Measurements from ENCODE around the gene CFAP46.
"Not testable (repeated sequence)": the region's sequence is repeated elsewhere in the genome, so short reads cannot be mapped to it uniquely, and the experiment has no call there.

Gene CFAP46

GRCh38 chr10:132979491-132980425 lies 37.4 kb upstream of the CFAP46 start:
- no peak for DNase-seq

- no peak for DNase-seq
Measured at GRCh38 chr10:132978542-132978941, 36.2 kb upstream of the CFAP46 start.

- no peak for DNase-seq
Measured at GRCh38 chr10:132977807-132978206, 35.4 kb upstream of the CFAP46 start.

GRCh38 chr10:132977076-132977475 lies 34.7 kb upstream of the CFAP46 start:
- DNase-seq, result no peak

- DNase-seq, result no peak
Measured at GRCh38 chr10:132975831-132976682, 33.7 kb upstream of the CFAP46 start.

GRCh38 chr10:132974886-132975830 lies 32.8 kb upstream of the CFAP46 start:
- no peak for DNase-seq

GRCh38 chr10:132974249-132974796 lies 32.0 kb upstream of the CFAP46 start:
- DNase-seq, result no peak

GRCh38 chr10:132973903-132974241 lies 31.5 kb upstream of the CFAP46 start:
- DNase-seq, result no peak

GRCh38 chr10:132972986-132973902 lies 30.9 kb upstream of the CFAP46 start:
- DNase-seq, result no peak

- DNase-seq, result no peak
Measured at GRCh38 chr10:132972149-132972985, 30.0 kb upstream of the CFAP46 start.

GRCh38 chr10:132971448-132972148 lies 29.2 kb upstream of the CFAP46 start:
- no peak for DNase-seq

GRCh38 chr10:132970641-132971438 lies 28.5 kb upstream of the CFAP46 start:
- no peak for DNase-seq

- no peak for DNase-seq
Measured at GRCh38 chr10:132967540-132967939, 25.2 kb upstream of the CFAP46 start.

- no peak for DNase-seq
Measured at GRCh38 chr10:132965411-132966057, 23.2 kb upstream of the CFAP46 start.

GRCh38 chr10:132964707-132965410 lies 22.5 kb upstream of the CFAP46 start:
- not testable (repeated sequence) for DNase-seq

GRCh38 chr10:132964231-132964630 lies 21.9 kb upstream of the CFAP46 start:
- DNase-seq, result no peak

- DNase-seq, result no peak
Measured at GRCh38 chr10:132963430-132963960, 21.1 kb upstream of the CFAP46 start.

All from effector CD8-positive, alpha-beta T cell (primary cell).